ENCODE results near the gene ADGRA1. TPM values are rescaled to one million over a fixed set of nuclear protein-coding genes. Genes with fewer than 3 reads are reported as not detected.
A peak's percentile ranks its signal among the peaks of the same experiment; 100 is the strongest.
"Not testable (repeated sequence)": the region's sequence is repeated elsewhere in the genome, so short reads cannot be mapped to it uniquely, and the experiment has no call there.

ADGRA1 gene
- total RNA-seq, 1 experiment from 2014 or later = not detected

- peak; percentile 18 for DNase-seq (ENCODE audit: low read depth)
Measured at GRCh38 chr10:133162178-133162909, 74.6 kb downstream of the ADGRA1 start.

- no peak for DNase-seq (ENCODE audit: low read depth)
Measured at GRCh38 chr10:133162910-133163856, 75.5 kb downstream of the ADGRA1 start.

- no peak for DNase-seq (ENCODE audit: low read depth)
Measured at GRCh38 chr10:133163889-133164815, 76.4 kb downstream of the ADGRA1 start.

GRCh38 chr10:133164816-133165555 is 77.3 kb downstream of the ADGRA1 start:
- DNase-seq (ENCODE audit: low read depth) = no peak

GRCh38 chr10:133165556-133166503 is 78.1 kb downstream of the ADGRA1 start:
- no peak for DNase-seq (ENCODE audit: low read depth)

- DNase-seq (ENCODE audit: low read depth) = no peak
Measured at GRCh38 chr10:133166504-133166827, 78.7 kb downstream of the ADGRA1 start.

- no peak for DNase-seq (ENCODE audit: low read depth)
Measured at GRCh38 chr10:133166828-133167692, 79.3 kb downstream of the ADGRA1 start.

GRCh38 chr10:133167693-133168616 is 80.2 kb downstream of the ADGRA1 start:
- DNase-seq (ENCODE audit: low read depth) = no peak

GRCh38 chr10:133168617-133169031 is 80.9 kb downstream of the ADGRA1 start:
- no peak for DNase-seq (ENCODE audit: low read depth)

GRCh38 chr10:133169173-133169947 is 81.6 kb downstream of the ADGRA1 start:
- no peak for DNase-seq (ENCODE audit: low read depth)

- DNase-seq (ENCODE audit: low read depth) = no peak
Measured at GRCh38 chr10:133170092-133170491, 82.4 kb downstream of the ADGRA1 start.

GRCh38 chr10:133173860-133174640 is 86.3 kb downstream of the ADGRA1 start:
- DNase-seq (ENCODE audit: low read depth) = no peak

GRCh38 chr10:133174689-133175263 is 87.1 kb downstream of the ADGRA1 start:
- no peak for DNase-seq (ENCODE audit: low read depth)

- not testable (repeated sequence) for DNase-seq (ENCODE audit: low read depth)
Measured at GRCh38 chr10:133175624-133176023, 87.9 kb downstream of the ADGRA1 start.

GRCh38 chr10:133176546-133176945 is 88.8 kb downstream of the ADGRA1 start:
- DNase-seq (ENCODE audit: low read depth) = no peak
